Measurements from ENCODE around the gene HOXA3. TPM values are rescaled to one million over a fixed set of nuclear protein-coding genes. Genes with fewer than 3 reads are reported as not detected.
A peak's percentile ranks its signal among the peaks of the same experiment; 100 is the strongest.

Gene HOXA3
- total RNA-seq, 1 donor from 2014 or later = 14.4 TPM

DNA sequence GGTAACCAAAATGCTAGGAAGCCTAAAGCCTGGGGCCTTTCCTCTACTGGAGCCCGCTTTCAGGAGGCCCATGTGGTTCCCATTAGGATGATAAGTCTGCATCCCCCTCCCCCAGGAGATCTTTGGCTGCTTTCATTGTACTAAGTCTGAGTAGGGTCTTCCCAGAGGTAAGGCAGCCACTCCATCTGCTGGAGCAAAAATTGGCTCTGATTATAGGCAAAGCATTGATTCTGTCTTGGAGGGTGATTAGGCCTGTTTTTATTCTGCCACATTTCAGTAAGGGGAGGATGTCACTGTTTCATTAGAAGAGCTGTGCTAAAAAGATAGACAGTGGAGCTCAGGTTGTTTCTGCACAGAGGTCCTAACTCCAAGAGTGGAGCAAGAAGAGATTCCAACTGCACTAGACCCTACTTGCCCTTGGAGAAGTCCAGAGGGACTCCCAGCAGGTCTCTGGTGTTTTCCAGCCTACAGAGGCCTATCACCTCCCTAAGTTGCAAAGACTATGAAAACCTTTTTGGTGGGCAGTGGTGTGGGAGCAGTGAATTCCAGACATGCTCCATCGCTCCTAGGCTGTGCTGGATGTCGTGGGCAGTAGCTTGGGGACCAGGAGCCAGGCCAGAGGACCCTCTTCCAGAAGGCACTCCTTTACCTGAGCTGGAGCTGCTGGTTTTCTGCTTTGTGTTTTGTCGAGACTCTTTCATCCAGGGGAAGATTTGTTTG lies 42.8 kb downstream of the HOXA3 start:
- Histone ChIP-seq H3K27ac (peak overlapping the region; percentile 89 to 97), H3K36me3 (no peaks in the 10 kb centered on the region), H3K27me3 (no peaks in the 10 kb centered on the region), H3K4me3 (peak overlapping the region; percentile 40 to 79), H3K9me3 (no peaks in the 10 kb centered on the region), H3K4me1 (peaks cover 12 to 30% of the 10 kb centered on the region in 2 donors)
- intact Hi-C loops (cut with DNase I) = loop anchor here (2.0 to 10.0 kb wide), 3 partner anchors 553 to 1305 kb away; partner anchors contain the start of genes CREB5 and HIBADH
- TF ChIP-seq, protein P1, sequence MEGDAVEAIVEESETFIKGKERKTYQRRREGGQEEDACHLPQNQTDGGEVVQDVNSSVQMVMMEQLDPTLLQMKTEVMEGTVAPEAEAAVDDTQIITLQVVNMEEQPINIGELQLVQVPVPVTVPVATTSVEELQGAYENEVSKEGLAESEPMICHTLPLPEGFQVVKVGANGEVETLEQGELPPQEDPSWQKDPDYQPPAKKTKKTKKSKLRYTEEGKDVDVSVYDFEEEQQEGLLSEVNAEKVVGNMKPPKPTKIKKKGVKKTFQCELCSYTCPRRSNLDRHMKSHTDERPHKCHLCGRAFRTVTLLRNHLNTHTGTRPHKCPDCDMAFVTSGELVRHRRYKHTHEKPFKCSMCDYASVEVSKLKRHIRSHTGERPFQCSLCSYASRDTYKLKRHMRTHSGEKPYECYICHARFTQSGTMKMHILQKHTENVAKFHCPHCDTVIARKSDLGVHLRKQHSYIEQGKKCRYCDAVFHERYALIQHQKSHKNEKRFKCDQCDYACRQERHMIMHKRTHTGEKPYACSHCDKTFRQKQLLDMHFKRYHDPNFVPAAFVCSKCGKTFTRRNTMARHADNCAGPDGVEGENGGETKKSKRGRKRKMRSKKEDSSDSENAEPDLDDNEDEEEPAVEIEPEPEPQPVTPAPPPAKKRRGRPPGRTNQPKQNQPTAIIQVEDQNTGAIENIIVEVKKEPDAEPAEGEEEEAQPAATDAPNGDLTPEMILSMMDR (IDR thresholded peaks at IDR 0.05) = no peak
- DNase-seq (ENCODE audit: low spot score in 2 of 2) = no peak

DNA sequence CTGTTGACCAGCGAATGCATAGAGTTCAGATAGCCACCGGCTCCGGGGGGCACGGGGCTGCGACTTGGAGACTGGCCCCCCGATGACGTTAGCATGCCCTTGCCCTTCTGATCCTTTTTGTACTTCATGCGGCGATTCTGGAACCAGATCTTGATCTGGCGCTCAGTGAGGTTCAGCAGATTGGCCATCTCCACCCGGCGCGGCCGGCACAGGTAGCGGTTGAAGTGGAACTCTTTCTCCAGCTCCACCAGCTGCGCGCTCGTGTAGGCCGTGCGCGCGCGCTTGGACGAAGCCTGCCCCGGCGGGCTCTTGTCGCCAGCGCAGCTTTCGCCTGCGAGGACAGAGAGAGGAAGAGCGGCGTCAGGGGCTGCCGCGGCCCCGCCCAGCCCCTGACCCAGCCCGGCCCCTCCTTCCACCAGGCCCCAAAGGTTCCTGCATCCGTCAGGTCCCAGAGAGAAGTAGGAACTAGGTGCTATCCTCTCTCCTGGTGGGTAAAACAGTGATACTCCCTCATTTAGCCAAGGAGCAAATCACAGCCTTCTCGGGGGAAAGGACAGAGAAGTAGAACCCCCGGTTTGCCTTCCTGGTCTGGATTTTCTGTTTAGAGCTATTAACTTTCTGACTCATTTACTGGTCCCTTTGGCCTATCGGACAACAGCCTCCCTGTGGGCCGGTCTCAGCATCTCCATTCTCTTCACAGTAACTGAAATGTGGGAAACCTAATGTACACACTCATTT lies 43.8 kb downstream of the HOXA3 start:
- peak in 1 of 2 donors; percentile 71 for DNase-seq (ENCODE audit: low spot score in 2 of 2)
- TF ChIP-seq, protein P1 (IDR thresholded peaks at IDR 0.05) = no peak
- intact Hi-C loops (cut with DNase I) = no loop called here
- Histone ChIP-seq H3K4me3 (peak overlapping the region; percentile 41 to 79), H3K27me3 (no peaks in the 10 kb centered on the region), H3K9me3 (no peaks in the 10 kb centered on the region), H3K27ac (peak overlapping the region; percentile 89 to 97), H3K4me1 (peaks cover 12 to 30% of the 10 kb centered on the region in 2 donors), H3K36me3 (no peaks in the 10 kb centered on the region)

DNA sequence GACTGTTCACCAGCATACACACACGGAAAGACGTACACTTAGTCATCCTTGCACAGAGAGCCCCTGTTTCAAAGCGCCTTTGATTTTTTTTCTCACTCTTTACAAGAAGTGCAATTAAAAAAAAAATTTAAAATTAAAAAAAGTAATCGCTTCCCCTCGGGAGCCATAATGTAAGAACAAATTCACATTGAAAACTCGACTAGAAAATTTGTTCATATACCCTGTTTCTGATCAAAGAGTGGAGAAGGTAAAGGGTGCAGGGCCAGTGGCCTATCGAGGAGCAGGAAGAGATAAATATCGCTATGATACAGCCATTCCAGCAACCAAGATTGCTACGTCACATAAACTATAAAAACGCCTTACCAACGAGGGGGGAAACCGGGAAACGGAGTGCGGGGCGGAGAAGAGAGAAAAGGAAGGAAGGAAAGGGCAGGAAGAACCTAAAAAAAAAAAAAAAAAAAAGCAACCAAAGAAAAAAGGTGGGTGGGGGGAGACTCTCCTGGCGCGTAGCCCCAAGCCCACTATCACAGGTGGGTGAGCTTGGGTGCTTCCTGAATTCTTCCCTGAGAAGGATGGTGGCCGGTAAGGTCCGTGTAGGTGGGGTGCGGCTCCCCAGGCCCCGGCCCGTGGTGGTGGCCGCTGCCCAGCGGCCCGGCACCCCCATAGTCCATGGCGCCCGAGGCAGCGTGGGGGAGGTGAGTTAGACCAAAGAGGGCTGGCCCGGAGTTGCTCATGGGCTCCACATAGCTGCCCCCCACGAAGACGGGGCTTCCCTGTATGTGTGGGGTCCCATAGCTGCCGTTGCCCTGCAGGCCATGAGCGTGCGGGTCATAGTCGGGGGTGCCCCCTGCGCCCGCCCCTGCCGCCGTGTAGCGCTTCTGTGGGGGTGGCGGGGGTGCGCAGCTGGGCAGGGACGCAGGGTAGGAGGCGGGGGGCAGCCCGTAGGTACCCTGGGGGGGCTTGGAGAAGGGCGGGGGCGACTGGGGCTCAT lies 44.7 kb downstream of the HOXA3 start:
- intact Hi-C loops (cut with DNase I) = no loop called here
- TF ChIP-seq, protein P1 (IDR thresholded peaks at IDR 0.05) = no peak
- Histone ChIP-seq H3K36me3 (no peaks in the 10 kb centered on the region), H3K27ac (peak overlapping the region; percentile 89 to 97), H3K4me3 (peak overlapping the region; percentile 46 to 79), H3K9me3 (no peaks in the 10 kb centered on the region), H3K27me3 (no peaks in the 10 kb centered on the region), H3K4me1 (peaks cover 12 to 30% of the 10 kb centered on the region in 2 donors)
- peak in 1 of 2 donors; percentile 75 for DNase-seq (ENCODE audit: low spot score in 2 of 2)

DNA sequence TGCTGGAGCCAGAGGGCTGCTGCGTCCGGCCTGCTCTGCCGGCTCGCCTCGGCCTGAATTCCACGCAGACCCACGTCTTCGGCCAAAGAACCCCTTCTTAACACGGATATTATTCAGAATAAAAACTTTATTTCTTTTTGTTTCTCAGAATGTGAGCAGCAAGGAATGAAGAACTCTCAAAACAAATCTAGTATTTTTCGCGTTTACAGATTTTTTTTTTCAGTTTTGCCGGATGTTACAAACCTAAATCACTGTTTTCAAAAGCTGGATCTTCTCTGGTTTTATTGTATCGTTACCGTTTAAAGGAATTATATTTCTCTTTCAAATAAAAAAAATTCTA lies 45.5 kb downstream of the HOXA3 start:
- H3K4me1 ChIP-seq = peaks cover 12 to 30% of the 10 kb centered on the region in 2 donors
- intact Hi-C loops (cut with DNase I) = no loop called here
- no peaks in the 10 kb centered on the region for H3K27me3 ChIP-seq

More for the DNA sequence above, 45.5 kb downstream of the HOXA3 start:
- TF ChIP-seq, protein P1 (IDR thresholded peaks at IDR 0.05) = no peak
- peak overlapping the region; percentile 46 to 79 for H3K4me3 ChIP-seq
- H3K27ac ChIP-seq = peak overlapping the region; percentile 89 to 97
- DNase-seq (ENCODE audit: low spot score in 2 of 2) = no peak
- H3K9me3 ChIP-seq = no peaks in the 10 kb centered on the region
- H3K36me3 ChIP-seq = no peaks in the 10 kb centered on the region

All from ascending aorta (tissue), 2 donors.